Cardiac fibroblast (primary cell): Measurements from ENCODE around the gene ACOT13.
"Not testable (repeated sequence)": the region's sequence is repeated elsewhere in the genome, so short reads cannot be mapped to it uniquely, and the experiment has no call there.

Source experiments
- DNase-seq, 2 donors: peaks; one replicate each; pipeline versions ENCODE4 v3.0.0 to v3.0.0-alpha.2; 2010; ENCODE audit warnings: low read depth in 2 of 2
- H3K4me3 ChIP-seq, 2 donors: replicated peaks in 1 of 2; 1 replicate in 1 of 2; 2 replicates in 1 of 2; pipeline ENCODE4 v1.5.1; 2011; ENCODE audit warnings: low read depth in 2 of 2, low read length in 2 of 2, mild to moderate bottlenecking in 2 of 2, moderate library complexity in 1 of 2
- TF ChIP-seq, protein P1 (sequence below): IDR thresholded peaks from one replicate; pipeline ENCODE4 v1.5.1; 2011; ENCODE audit warnings: low read depth, mild to moderate bottlenecking, low read length, inconsistent platforms

The ACOT13 gene

DNA sequence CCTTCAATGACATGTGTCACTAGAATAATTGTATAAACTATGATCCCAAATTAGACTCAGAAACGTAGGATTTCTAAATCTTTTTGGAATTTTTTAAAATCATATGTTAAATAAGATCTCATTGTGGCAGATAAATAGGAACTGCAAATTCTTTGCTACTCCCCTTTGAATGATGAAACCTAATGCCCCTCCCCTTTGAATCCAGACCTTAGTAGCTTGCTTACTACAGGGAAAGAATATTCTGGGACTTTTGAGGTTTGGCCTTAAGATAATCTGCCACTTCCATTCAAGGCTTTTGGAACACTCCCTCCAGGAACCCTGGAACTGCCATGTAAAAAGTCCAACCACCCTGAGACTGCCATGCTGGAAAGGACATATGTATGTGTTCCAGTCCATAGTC is 7.3 kb upstream of the ACOT13 start:
- H3K4me3 ChIP-seq, result no peak overlapping the region
- peak; percentile 31 to 39 for DNase-seq
- TF ChIP-seq, protein P1, sequence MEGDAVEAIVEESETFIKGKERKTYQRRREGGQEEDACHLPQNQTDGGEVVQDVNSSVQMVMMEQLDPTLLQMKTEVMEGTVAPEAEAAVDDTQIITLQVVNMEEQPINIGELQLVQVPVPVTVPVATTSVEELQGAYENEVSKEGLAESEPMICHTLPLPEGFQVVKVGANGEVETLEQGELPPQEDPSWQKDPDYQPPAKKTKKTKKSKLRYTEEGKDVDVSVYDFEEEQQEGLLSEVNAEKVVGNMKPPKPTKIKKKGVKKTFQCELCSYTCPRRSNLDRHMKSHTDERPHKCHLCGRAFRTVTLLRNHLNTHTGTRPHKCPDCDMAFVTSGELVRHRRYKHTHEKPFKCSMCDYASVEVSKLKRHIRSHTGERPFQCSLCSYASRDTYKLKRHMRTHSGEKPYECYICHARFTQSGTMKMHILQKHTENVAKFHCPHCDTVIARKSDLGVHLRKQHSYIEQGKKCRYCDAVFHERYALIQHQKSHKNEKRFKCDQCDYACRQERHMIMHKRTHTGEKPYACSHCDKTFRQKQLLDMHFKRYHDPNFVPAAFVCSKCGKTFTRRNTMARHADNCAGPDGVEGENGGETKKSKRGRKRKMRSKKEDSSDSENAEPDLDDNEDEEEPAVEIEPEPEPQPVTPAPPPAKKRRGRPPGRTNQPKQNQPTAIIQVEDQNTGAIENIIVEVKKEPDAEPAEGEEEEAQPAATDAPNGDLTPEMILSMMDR, result no peak

DNA sequence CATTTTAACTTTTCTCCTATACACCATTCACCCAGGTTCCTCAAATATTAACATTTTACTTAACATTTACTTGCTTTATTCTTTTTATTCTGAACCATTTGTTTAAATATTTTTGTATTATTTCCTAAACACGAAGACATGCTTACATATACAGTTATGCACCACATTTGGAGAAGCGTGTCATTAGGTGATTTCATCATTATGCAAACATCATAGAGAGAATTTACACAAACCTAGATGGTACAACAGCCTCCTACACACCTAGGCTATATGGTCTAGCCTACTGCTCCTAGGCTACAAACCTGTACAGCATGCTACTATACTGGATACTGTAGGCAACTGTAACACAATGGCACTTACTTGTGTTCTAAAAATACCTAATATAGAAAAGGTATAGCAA is 6.8 kb upstream of the ACOT13 start:
- no peak for DNase-seq
- TF ChIP-seq, protein P1, result no peak

DNA sequence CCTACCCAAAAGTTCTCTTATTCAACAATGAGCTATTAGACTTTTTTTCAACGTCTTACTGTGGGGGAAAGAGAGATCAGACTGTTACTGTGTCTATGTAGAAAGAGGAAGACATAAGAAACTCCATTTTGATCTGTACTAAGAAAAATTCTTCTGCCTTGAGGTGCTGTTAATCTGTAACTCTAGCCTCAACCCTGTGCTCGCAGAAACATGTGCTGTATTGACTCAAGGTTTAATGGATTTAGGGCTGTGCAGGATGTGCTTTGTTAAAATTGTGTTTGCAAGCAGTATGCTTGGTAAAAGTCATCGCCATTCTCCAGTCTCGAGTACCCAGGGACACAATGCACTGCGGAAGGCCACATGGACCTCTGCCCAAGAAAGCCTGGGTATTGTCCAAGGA is 5.1 kb upstream of the ACOT13 start:
- DNase-seq, H3K4me3 ChIP-seq: not testable (repeated sequence)

More for the DNA sequence above, 6.8 kb upstream of the ACOT13 start:
- H3K4me3 ChIP-seq, result no peak overlapping the region

DNA sequence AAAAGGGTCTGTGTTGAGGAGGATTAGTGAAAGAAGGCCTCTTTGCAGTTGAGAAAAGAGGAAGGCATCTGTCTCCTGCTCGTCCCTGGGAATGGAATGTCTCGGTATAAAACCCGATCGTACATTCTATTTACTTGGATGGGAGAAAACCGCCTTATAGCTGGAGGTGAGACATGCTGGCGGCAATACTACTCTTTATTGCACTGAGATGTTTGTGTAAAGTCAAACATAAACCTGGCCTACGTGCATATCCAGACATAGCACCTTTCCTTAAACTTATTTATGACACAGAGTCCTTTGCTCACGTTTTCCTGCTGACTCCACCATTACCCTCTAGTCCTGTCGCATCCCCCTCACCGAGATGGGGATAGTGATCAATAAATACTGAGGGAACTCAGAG is 4.6 kb upstream of the ACOT13 start:
- DNase-seq, result no peak
- TF ChIP-seq, protein P1, result no peak
- no peak overlapping the region for H3K4me3 ChIP-seq

DNA sequence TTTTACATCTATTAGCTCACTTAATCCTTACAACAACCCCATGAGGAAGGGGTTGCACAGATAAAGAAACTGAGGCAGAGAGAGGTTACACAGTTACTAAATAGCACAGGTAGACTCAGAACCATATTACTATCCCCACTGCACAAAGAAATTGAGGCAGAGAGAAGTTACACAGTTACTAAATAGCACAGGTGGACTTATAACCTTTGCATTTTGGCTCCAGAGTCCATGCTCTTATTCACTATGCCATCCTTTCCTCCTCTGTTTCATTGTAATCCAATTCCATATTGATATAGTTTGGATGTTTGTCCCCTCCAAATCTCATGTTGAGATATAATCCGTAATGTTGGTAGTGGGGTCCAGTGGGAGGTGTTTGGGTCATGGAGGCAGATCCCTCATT is 3.7 kb upstream of the ACOT13 start:
- TF ChIP-seq, protein P1, result no peak
- DNase-seq, result no peak
- no peak overlapping the region for H3K4me3 ChIP-seq

DNA sequence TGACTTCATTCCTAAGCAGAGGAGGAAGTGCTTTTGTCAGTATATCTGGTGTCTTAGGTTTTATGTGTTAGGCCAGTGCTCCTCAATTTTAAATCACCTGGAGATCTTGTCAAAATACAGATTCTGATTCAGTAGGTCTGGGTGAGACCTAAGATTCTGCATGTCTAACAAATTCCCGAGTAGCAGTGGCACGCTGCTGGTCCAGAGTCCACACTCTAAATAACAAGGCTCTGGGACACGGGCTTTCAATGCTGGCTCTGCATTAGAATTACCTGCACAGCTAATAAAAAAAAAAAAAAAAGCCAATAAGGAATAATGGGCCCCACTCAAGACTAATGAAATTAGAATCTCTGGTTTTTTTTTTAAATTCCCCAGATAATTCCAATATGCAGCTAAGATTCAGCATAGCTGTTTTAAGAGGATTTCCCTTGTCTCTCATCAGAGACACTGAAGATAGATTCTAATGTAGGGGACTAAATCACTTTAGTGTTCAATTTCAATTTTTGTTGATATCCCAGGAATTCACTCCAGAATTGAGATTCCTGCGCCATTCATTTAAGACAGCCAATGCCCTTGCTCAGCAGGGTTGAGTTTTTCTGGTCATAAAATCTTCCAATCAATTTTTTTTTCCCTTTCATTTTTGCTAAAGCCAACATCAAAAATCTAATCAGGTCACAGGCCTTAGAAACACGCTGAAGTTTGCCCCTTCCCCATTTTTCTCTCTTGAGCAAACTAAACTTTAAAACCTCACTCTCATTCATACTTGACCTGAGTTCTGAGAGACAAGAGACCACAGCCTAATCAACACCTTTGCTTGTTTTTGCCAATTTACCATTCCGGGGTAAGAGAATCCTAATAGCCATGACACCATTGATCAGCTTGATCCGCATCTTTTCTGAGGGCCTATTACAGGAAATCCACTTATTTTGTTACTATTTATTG is 2.6 kb upstream of the ACOT13 start:
- TF ChIP-seq, protein P1, result no peak
- no peak for DNase-seq
- H3K4me3 ChIP-seq, result no peak overlapping the region

DNA sequence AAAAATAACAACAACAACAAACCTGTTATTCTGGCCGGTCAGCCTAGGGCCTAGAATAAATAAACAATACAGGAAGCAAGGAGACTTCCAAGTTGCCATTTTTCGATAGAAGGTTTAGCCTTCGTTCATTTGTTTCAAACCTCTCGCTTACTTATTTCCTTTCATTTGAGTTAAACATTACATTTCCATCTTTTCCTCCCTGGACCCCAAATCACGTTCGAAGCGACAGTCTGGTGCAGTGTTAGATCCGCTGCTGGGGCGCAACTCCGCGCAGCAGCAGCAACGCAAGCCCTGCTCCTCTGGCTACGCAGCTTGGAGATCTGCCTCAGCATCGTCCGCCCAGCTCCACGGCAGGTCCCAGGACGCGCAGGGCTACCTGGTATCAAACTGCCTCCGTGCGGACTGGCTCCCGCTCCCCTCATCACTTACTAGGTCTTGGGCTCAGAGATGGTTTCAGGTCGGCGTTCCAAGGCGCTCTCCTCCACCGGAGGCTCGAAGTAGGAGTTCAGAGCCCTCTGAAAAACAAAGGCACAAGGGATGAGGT is 708 bp upstream of the ACOT13 start:
- TF ChIP-seq, protein P1, result no peak
- peak in 1 of 2 donors; percentile 42 for DNase-seq
- peak overlapping the region; percentile 96 to 98 for H3K4me3 ChIP-seq
